Panc1 (cell line): ENCODE measurements around the gene RIMBP3C. TPM values are rescaled to one million over a fixed set of nuclear protein-coding genes. Genes with fewer than 3 reads are reported as not detected.

Experiments
- ATAC-seq: fragments of 200-7000 bp; cut with Tn5 transposase; 2 replicates; pipeline ENCODE4 v1.9.1; 2020; ENCODE audit warnings: mild to moderate bottlenecking, moderate library complexity
- BruUV-seq: library from RNA; stranded (reverse); fragments of 400-500 nt; replicated peaks from 2 replicates; lab custom pipeline; 2021; lab: Mats Ljungman, UMichigan
- CTCF ChIA-PET: fragments of 300-600 bp; sonication (Branson Sonifier 250); formaldehyde crosslinking; loops from one replicate; lab custom pipeline; 2022; ENCODE audit warnings: antibody characterized with exemption; lab: Charles Lee
- POLR2A ChIA-PET: fragments of 300-600 bp; sonication (Branson Sonifier 250); formaldehyde crosslinking; loops from one replicate; lab custom pipeline; 2022; ENCODE audit warnings: antibody characterized with exemption; lab: Charles Lee
- DNase-seq: peaks from one replicate; pipeline ENCODE4 v3.0.0-alpha.2; 2010; ENCODE audit warnings: low read depth, low spot score
- H3K27ac ChIP-seq: 2 replicates; pipeline ENCODE4 v1.5.1; 2011; ENCODE audit warnings: mild to moderate bottlenecking, low read length, inconsistent platforms
- H3K27me3 ChIP-seq: fragments of 200-500 bp; sonication (Bioruptor generic); 2 replicates; pipeline ENCODE4 v1.6.0; 2014; ENCODE audit warnings: low read length, inconsistent platforms; ENCODE audit not compliant: control insufficient read depth, insufficient read depth
- H3K36me3 ChIP-seq: fragments of 200-500 bp; sonication (Bioruptor generic); 2 replicates; pipeline ENCODE4 v1.5.1; 2014; ENCODE audit warnings: inconsistent platforms, mild to moderate bottlenecking, low read length, moderate library complexity; ENCODE audit not compliant: control insufficient read depth, insufficient read depth
- H3K4me1 ChIP-seq: 2 replicates; pipeline ENCODE4 v1.5.1; 2011; ENCODE audit warnings: inconsistent platforms, mild to moderate bottlenecking, low read length, moderate library complexity; ENCODE audit not compliant: control insufficient read depth, insufficient read depth
- H3K4me3 ChIP-seq, 2 experiments: 2 replicates each; pipeline ENCODE4 v1.5.1; 2011 to 2012; ENCODE audit warnings: low read depth in 2 of 2, low read length in 2 of 2, mild to moderate bottlenecking in 2 of 2, inconsistent platforms in 1 of 2, moderate library complexity in 1 of 2
- H3K9me3 ChIP-seq: fragments of 200-500 bp; sonication (Bioruptor generic); 2 replicates; pipeline ENCODE4 v1.5.1; 2014; ENCODE audit warnings: low read depth, mild to moderate bottlenecking, inconsistent platforms, low read length, moderate library complexity; ENCODE audit not compliant: control insufficient read depth, insufficient read depth
- POLR2AphosphoS5 ChIP-seq: IDR thresholded peaks from 2 replicates; pipeline ENCODE4 v1.6.1; 2012; ENCODE audit warnings: mild to moderate bottlenecking, low read depth, low read length, moderate library complexity
- SIN3A ChIP-seq: IDR thresholded peaks from 2 replicates; pipeline ENCODE4 v1.6.1; 2012; ENCODE audit warnings: low read depth, mild to moderate bottlenecking, low read length, moderate library complexity, borderline replicate concordance; ENCODE audit not compliant: insufficient read depth
- TCF7L2 ChIP-seq: IDR thresholded peaks from 2 replicates; pipeline ENCODE4 v1.6.1; 2011; ENCODE audit warnings: mild to moderate bottlenecking, low read depth, low read length, inconsistent platforms
- in situ Hi-C: cut with HindIII; loops from 2 replicates; pipeline ENCODE4 v1.10.0; 2016; ENCODE audit warnings: low sequenced_read_pairs, low pct_unique_long_range_greater_than_20kb
- intact Hi-C: fragments of 100-400 bp; cut with micrococcal nuclease; formaldehyde crosslinking; loops from one replicate; pipeline ENCODE4 v1.10.0; 2022; ENCODE audit not compliant: unreplicated experiment
- total RNA-seq: library from RNA; stranded (reverse); gene quantifications from one replicate; pipeline ENCODE4 v1.2.1, GENCODE V29; 2021; ENCODE audit not compliant: unreplicated experiment
- TF ChIP-seq, protein P1 (sequence below), 2 experiments: IDR thresholded peaks; 2 replicates each; pipeline ENCODE4 v1.6.1; 2011 to 2012; ENCODE audit warnings: low read depth in 2 of 2, control low read depth in 1 of 2, low read length in 1 of 2, mild to moderate bottlenecking in 1 of 2, moderate library complexity in 1 of 2; ENCODE audit not compliant: insufficient read depth in 1 of 2
- TF ChIP-seq, protein P2 (sequence below): fragments of 450-650 bp; IDR thresholded peaks from 2 replicates; pipeline ENCODE4 v1.5.1; 2017; ENCODE audit warnings: mild to moderate bottlenecking

The RIMBP3C gene
- total RNA-seq, 1 experiment from 2014 or later, result 0.90 TPM

DNA sequence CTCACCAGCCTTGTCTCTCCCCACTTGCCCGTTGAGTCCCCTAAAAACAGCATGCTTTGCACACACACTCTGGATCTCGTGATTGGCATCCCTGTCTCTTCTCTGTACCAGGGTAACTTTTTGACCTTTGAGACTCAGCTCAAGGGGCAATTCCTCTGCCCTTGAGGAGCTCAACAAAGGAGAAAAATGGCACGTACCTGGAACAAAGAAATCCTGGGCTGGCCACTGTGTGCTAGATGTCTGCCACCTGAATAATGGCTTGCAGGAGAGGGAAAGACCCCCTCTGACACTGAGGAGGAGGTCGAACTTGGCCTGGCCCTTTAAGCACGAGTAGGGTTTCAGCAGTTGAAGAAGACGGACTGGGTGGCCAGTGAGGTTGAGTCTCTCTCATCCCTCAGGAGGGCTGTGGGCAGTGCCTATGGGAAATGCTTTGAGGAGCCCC lies 22.1 kb upstream of the RIMBP3C start:
- Histone ChIP-seq H3K4me1 (peaks cover 50% of the 10 kb centered on the region), H3K36me3 (peaks cover 4% of the 10 kb centered on the region), H3K27ac (no peak overlapping the region; the same call in 1 of the 2 replicates), H3K4me3 (no peak overlapping the region), H3K27me3 (no peaks in the 10 kb centered on the region), H3K9me3 (no peaks in the 10 kb centered on the region)
- ChIA-PET POLR2A (no interaction called here), CTCF (no interaction called here)
- in situ Hi-C loops (no loop called here), intact Hi-C loops (no loop called here)
- TF ChIP-seq, protein P1, sequence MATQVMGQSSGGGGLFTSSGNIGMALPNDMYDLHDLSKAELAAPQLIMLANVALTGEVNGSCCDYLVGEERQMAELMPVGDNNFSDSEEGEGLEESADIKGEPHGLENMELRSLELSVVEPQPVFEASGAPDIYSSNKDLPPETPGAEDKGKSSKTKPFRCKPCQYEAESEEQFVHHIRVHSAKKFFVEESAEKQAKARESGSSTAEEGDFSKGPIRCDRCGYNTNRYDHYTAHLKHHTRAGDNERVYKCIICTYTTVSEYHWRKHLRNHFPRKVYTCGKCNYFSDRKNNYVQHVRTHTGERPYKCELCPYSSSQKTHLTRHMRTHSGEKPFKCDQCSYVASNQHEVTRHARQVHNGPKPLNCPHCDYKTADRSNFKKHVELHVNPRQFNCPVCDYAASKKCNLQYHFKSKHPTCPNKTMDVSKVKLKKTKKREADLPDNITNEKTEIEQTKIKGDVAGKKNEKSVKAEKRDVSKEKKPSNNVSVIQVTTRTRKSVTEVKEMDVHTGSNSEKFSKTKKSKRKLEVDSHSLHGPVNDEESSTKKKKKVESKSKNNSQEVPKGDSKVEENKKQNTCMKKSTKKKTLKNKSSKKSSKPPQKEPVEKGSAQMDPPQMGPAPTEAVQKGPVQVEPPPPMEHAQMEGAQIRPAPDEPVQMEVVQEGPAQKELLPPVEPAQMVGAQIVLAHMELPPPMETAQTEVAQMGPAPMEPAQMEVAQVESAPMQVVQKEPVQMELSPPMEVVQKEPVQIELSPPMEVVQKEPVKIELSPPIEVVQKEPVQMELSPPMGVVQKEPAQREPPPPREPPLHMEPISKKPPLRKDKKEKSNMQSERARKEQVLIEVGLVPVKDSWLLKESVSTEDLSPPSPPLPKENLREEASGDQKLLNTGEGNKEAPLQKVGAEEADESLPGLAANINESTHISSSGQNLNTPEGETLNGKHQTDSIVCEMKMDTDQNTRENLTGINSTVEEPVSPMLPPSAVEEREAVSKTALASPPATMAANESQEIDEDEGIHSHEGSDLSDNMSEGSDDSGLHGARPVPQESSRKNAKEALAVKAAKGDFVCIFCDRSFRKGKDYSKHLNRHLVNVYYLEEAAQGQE (IDR thresholded peaks at IDR 0.05; ENCODE audit: insufficient read depth in 1 of 2, low read depth in 2 of 2, low read length in 1 of 2), result no peak
- TF ChIP-seq POLR2AphosphoS5, result no peak
- no peak for TF ChIP-seq TCF7L2
- TF ChIP-seq, protein P2, sequence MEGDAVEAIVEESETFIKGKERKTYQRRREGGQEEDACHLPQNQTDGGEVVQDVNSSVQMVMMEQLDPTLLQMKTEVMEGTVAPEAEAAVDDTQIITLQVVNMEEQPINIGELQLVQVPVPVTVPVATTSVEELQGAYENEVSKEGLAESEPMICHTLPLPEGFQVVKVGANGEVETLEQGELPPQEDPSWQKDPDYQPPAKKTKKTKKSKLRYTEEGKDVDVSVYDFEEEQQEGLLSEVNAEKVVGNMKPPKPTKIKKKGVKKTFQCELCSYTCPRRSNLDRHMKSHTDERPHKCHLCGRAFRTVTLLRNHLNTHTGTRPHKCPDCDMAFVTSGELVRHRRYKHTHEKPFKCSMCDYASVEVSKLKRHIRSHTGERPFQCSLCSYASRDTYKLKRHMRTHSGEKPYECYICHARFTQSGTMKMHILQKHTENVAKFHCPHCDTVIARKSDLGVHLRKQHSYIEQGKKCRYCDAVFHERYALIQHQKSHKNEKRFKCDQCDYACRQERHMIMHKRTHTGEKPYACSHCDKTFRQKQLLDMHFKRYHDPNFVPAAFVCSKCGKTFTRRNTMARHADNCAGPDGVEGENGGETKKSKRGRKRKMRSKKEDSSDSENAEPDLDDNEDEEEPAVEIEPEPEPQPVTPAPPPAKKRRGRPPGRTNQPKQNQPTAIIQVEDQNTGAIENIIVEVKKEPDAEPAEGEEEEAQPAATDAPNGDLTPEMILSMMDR, result no peak
- TF ChIP-seq SIN3A, result no peak
- BruUV-seq, result no TSS peak
- ATAC-seq (no peak), DNase-seq (no peak)

DNA sequence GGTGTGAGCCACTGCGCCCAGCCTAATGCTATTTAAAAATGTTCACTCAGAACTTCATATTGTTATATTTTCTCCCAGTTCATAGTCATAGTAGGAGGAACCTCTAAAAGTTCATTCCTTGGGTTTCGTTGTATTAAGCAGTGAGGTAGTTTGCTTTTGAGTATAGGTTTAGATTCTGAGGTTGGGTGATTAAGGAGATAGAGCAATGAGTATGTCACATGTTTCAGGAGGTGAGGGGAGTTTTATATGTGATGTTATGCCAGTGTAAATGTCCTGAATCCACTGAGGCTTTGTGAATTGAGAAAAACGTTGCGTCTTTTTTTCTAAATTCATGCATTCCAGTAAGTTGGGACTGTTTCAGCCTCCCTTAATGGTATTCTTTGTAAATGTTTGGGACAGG lies 20.4 kb upstream of the RIMBP3C start:
- POLR2A ChIA-PET, result interaction anchor here (0.7 kb wide), 1 partner anchor 55 kb away, joined by 8 read pairs; no protein-coding TSS in a partner anchor
- H3K27me3 ChIP-seq, result no peaks in the 10 kb centered on the region
- in situ Hi-C loops, result no loop called here
- peaks cover 6% of the 10 kb centered on the region for H3K36me3 ChIP-seq
- intact Hi-C loops, result no loop called here
- DNase-seq (no peak), ATAC-seq (no peak)
- BruUV-seq, result no TSS peak
- CTCF ChIA-PET, result no interaction called here
- no peak overlapping the region for H3K4me3 ChIP-seq
- TF ChIP-seq SIN3A, result no peak
- no peak for TF ChIP-seq POLR2AphosphoS5
- TF ChIP-seq, protein P1 (IDR thresholded peaks at IDR 0.05; ENCODE audit: insufficient read depth in 1 of 2, low read depth in 2 of 2, low read length in 1 of 2), result no peak
- TF ChIP-seq, protein P2, result no peak
- TF ChIP-seq TCF7L2, result no peak
- no peaks in the 10 kb centered on the region for H3K9me3 ChIP-seq
- peaks cover 44% of the 10 kb centered on the region for H3K4me1 ChIP-seq
- H3K27ac ChIP-seq, result no peak overlapping the region
